Testis (tissue), 2 donors: ENCODE data around the gene PRB3.

ENCODE experiments used
- CTCF ChIP-seq, 3 experiments: fragments of 450-650 bp in 2 of 3; fragments of 200-600 bp in 1 of 3; sonication (generic) in 1 of 3; IDR thresholded peaks; one replicate each; pipeline ENCODE4 v1.5.1; 2016 to 2019; ENCODE audit warnings: antibody characterized with exemption in 3 of 3, mild to moderate bottlenecking in 2 of 3, moderate library complexity in 1 of 3
- POLR2A ChIP-seq: fragments of 450-650 bp; IDR thresholded peaks from one replicate; pipeline ENCODE4 v1.6.1; 2017; ENCODE audit warnings: antibody characterized with exemption, mild to moderate bottlenecking, moderate library complexity

- no peak for TF ChIP-seq CTCF (IDR thresholded peaks at IDR 0.05)
- no peak for TF ChIP-seq POLR2A
Measured at GRCh38 chr12:11310336-11310735, 40.8 kb upstream of the PRB3 start, which contains the start of gene PRB4.
